DOHH2 (cell line): Measurements from ENCODE around the gene TMEM30A.
A peak's percentile ranks its signal among the peaks of the same experiment; 100 is the strongest.

Experiments used
- H3F3A ChIP-seq: fragments of 200-600 bp; sonication (generic), shearing (Covaris generic); 2 replicates; pipeline ENCODE4 v1.6.0; 2016; ENCODE audit warnings: antibody characterized with exemption, mild to moderate bottlenecking; ENCODE audit not compliant: control insufficient read depth, insufficient read depth
- H3K27ac ChIP-seq: fragments of 200-600 bp; sonication (generic); 2 replicates; pipeline ENCODE4 v1.5.1; 2014; ENCODE audit warnings: low read depth, mild to moderate bottlenecking, low read length, moderate library complexity
- H3K27me3 ChIP-seq: fragments of 200-600 bp; sonication (generic); 2 replicates; pipeline ENCODE4 v1.6.1; 2014; ENCODE audit warnings: mild to moderate bottlenecking, low read length, mixed read lengths; ENCODE audit not compliant: control insufficient read depth
- H3K36me3 ChIP-seq: fragments of 200-600 bp; sonication (generic); 2 replicates; pipeline ENCODE4 v1.6.1; 2014; ENCODE audit warnings: mild to moderate bottlenecking, low read length, moderate library complexity, mixed read lengths; ENCODE audit not compliant: control insufficient read depth
- H3K4me1 ChIP-seq: fragments of 200-600 bp; sonication (generic); 2 replicates; pipeline ENCODE4 v1.6.1; 2014; ENCODE audit warnings: mild to moderate bottlenecking, low read length, mixed read lengths; ENCODE audit not compliant: control insufficient read depth
- H3K4me2 ChIP-seq: fragments of 200-600 bp; sonication (generic); 2 replicates; pipeline ENCODE4 v1.6.0; 2014; ENCODE audit warnings: mild to moderate bottlenecking, low read length, moderate library complexity
- H3K4me3 ChIP-seq: fragments of 200-600 bp; sonication (generic); 2 replicates; pipeline ENCODE4 v1.5.1; 2014; ENCODE audit warnings: mild to moderate bottlenecking, low read length, mixed read lengths
- H3K79me2 ChIP-seq: fragments of 200-600 bp; sonication (generic); 2 replicates; pipeline ENCODE4 v1.6.1; 2014; ENCODE audit warnings: mild to moderate bottlenecking, low read length, mixed read lengths; ENCODE audit not compliant: control insufficient read depth
- H3K9me2 ChIP-seq: fragments of 200-600 bp; sonication (generic); replicated peaks from 2 replicates; pipeline ENCODE4 v1.6.1; 2014; ENCODE audit warnings: mild to moderate bottlenecking, low read length, mixed read lengths; ENCODE audit not compliant: control insufficient read depth
- H3K9me3 ChIP-seq: fragments of 200-600 bp; sonication (generic); 2 replicates; pipeline ENCODE4 v1.6.1; 2014; ENCODE audit warnings: antibody characterized with exemption, low read length, mixed read lengths; ENCODE audit not compliant: control insufficient read depth, insufficient read depth
- H4K20me1 ChIP-seq: fragments of 200-600 bp; sonication (generic); 2 replicates; pipeline ENCODE4 v1.6.0; 2014; ENCODE audit warnings: low read depth, mild to moderate bottlenecking, antibody characterized with exemption, low read length, moderate library complexity; ENCODE audit not compliant: control insufficient read depth, insufficient read depth
- EZH2phosphoT487 ChIP-seq: fragments of 200-600 bp; sonication (generic); IDR thresholded peaks from 2 replicates; pipeline ENCODE4 v1.6.1; 2017; ENCODE audit warnings: borderline replicate concordance, mild to moderate bottlenecking, antibody characterized with exemption, low read length, moderate library complexity, mixed read lengths
- TF ChIP-seq, protein P1 (sequence below): fragments of 200-600 bp; sonication (generic); IDR thresholded peaks from one replicate; pipeline ENCODE4 v1.5.1; 2014; ENCODE audit warnings: antibody characterized with exemption, mild to moderate bottlenecking, low read depth, low read length; ENCODE audit not compliant: poor library complexity, severe bottlenecking

TMEM30A gene

DNA sequence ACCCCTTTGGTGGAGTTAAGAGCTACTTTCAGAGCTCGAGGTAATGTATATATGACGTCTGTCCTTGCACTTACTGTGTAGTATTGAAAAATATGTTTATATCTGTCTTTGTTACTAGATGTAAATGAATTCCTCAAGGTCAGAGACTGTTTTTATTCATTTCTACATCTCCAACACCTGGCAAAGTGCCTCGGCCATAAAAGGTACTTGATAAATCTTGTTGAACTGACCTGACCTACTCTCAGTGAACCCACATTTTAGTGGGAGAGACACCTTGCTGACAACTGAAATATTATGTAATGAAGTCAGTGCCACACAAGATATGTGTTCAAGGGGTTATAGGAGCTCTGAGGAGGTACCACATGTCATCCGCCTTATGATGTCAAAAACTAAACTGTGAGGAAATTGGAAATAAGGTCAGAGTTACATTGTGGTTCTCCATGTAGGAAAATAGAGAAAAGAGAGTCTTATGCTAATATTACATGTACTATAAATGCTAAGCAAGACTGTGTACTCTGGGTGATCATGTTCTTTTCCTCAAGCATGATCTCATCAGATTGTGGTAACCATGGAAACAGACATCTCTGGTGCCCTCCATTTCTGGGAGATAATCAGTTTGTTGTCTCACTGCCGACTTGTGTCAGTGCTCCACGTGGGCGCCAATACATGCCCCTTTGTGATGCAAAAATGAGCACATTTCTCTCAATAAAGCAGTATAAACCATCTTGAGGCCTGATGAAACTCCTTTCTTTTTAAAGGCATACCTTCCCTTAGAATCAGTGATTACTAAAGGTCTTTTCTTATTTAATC lies 5.7 kb upstream of the TMEM30A start:
- H3K4me3 ChIP-seq = no peak overlapping the region
- H3K4me1 ChIP-seq = peaks cover 21% of the 10 kb centered on the region
- H3K36me3 ChIP-seq = peaks cover 5% of the 10 kb centered on the region; the same call in 1 of the 2 replicates
- H3K4me2 ChIP-seq = no peak overlapping the region
- no peaks in the 10 kb centered on the region for H3K27me3 ChIP-seq
- H3F3A ChIP-seq = peaks cover 2% of the 10 kb centered on the region; the same call in 1 of the 2 replicates
- H3K9me2 ChIP-seq = no peaks in the 10 kb centered on the region
- no peaks in the 10 kb centered on the region for H4K20me1 ChIP-seq
- no peak overlapping the region for H3K27ac ChIP-seq
- peaks cover 34% of the 10 kb centered on the region for H3K79me2 ChIP-seq
- H3K9me3 ChIP-seq = no peaks in the 10 kb centered on the region
- TF ChIP-seq EZH2phosphoT487 = no peak
- TF ChIP-seq, protein P1, sequence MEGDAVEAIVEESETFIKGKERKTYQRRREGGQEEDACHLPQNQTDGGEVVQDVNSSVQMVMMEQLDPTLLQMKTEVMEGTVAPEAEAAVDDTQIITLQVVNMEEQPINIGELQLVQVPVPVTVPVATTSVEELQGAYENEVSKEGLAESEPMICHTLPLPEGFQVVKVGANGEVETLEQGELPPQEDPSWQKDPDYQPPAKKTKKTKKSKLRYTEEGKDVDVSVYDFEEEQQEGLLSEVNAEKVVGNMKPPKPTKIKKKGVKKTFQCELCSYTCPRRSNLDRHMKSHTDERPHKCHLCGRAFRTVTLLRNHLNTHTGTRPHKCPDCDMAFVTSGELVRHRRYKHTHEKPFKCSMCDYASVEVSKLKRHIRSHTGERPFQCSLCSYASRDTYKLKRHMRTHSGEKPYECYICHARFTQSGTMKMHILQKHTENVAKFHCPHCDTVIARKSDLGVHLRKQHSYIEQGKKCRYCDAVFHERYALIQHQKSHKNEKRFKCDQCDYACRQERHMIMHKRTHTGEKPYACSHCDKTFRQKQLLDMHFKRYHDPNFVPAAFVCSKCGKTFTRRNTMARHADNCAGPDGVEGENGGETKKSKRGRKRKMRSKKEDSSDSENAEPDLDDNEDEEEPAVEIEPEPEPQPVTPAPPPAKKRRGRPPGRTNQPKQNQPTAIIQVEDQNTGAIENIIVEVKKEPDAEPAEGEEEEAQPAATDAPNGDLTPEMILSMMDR = no peak

DNA sequence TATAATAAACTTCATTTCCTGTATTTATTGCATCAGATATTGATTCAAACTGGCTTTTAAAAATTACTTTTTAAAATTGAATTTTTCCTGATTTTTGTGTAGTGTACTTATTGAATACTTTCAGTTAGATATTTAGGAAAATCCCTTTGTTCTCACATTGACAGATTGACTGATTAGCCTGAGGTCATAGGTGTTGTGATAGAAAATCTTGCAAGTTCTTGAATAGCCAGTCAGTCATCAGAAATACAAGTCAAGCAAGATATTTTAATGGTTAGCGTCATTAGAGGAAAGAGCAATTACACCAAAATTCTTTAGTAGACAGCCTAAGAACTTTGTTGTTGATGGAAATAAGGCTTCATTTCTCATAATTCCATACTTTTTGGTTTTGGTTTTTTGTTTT lies 3.4 kb upstream of the TMEM30A start:
- H4K20me1 ChIP-seq = peaks cover 8% of the 10 kb centered on the region; the same call in 1 of the 2 replicates
- no peaks in the 10 kb centered on the region for H3K27me3 ChIP-seq
- 0 out of 2 replicates have a peak, but pooled peaks cover 2% of the 10 kb centered on the region for H3F3A ChIP-seq
- H3K4me1 ChIP-seq = peaks cover 21% of the 10 kb centered on the region
- TF ChIP-seq, protein P1 = no peak
- TF ChIP-seq EZH2phosphoT487 = no peak
- H3K9me3 ChIP-seq = no peaks in the 10 kb centered on the region
- no peak overlapping the region for H3K27ac ChIP-seq
- peaks cover 54% of the 10 kb centered on the region for H3K79me2 ChIP-seq
- H3K36me3 ChIP-seq = peaks cover 17% of the 10 kb centered on the region; the same call in 1 of the 2 replicates
- peak overlapping the region; percentile 82 for H3K4me2 ChIP-seq
- no peak overlapping the region for H3K4me3 ChIP-seq
- no peaks in the 10 kb centered on the region for H3K9me2 ChIP-seq

DNA sequence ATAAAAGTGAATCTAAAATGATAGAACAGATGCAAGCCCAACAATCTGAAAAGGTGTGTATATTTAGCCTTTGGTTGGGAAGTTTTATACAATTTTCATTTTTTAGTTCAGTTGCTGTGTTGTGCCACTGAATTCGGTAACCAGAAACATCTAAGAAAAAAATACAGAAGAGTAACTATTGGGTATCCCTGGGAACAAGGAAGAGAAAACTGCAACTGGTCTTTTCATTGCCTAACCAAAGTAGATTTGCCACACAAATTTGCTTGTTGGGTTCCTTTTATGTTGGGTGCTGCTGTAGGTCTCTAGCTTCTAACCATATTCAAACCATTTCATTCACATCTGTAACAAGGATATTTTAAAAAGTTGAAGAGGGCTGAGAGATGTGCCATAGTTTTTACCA lies 2.8 kb upstream of the TMEM30A start:
- Histone ChIP-seq H3F3A (no peaks in the 10 kb centered on the region), H3K4me1 (peaks cover 26% of the 10 kb centered on the region), H3K27ac (no peak overlapping the region), H3K36me3 (peaks cover 20% of the 10 kb centered on the region), H3K79me2 (peaks cover 60% of the 10 kb centered on the region), H3K27me3 (no peaks in the 10 kb centered on the region), H4K20me1 (peaks cover 12% of the 10 kb centered on the region), H3K4me2 (peak overlapping the region; percentile 82), H3K4me3 (no peak overlapping the region; the same call in 1 of the 2 replicates), H3K9me2 (no peaks in the 10 kb centered on the region), H3K9me3 (no peaks in the 10 kb centered on the region)
- TF ChIP-seq, protein P1 = no peak
- TF ChIP-seq EZH2phosphoT487 = no peak
